Transverse colon (tissue), 4 donors: ENCODE results near the gene NUP37.

Experiments
- CTCF ChIP-seq, 5 experiments: fragments of 200-600 bp in 3 of 5; fragments of 450-650 bp in 2 of 5; sonication (generic) in 3 of 5; IDR thresholded peaks; 1 replicate in 2 of 5; 2 replicates in 3 of 5; pipeline ENCODE4 v1.5.1; 2016 to 2017; ENCODE audit warnings: antibody characterized with exemption in 5 of 5, inconsistent platforms in 3 of 5, mild to moderate bottlenecking in 2 of 5, moderate library complexity in 1 of 5
- EP300 ChIP-seq: sonication (generic); formaldehyde crosslinking; IDR thresholded peaks from one replicate; pipeline ENCODE4 v1.6.1; 2017; ENCODE audit warnings: antibody characterized with exemption, low read depth
- POLR2A ChIP-seq: fragments of 450-650 bp; IDR thresholded peaks from one replicate; pipeline ENCODE4 v1.6.1; 2016; ENCODE audit warnings: antibody characterized with exemption, mild to moderate bottlenecking, moderate library complexity
- POLR2AphosphoS5 ChIP-seq, 3 donors: sonication (generic); formaldehyde crosslinking; IDR thresholded peaks; one replicate each; pipeline ENCODE4 v1.6.1; 2016; ENCODE audit warnings: antibody characterized with exemption in 3 of 3

DNA sequence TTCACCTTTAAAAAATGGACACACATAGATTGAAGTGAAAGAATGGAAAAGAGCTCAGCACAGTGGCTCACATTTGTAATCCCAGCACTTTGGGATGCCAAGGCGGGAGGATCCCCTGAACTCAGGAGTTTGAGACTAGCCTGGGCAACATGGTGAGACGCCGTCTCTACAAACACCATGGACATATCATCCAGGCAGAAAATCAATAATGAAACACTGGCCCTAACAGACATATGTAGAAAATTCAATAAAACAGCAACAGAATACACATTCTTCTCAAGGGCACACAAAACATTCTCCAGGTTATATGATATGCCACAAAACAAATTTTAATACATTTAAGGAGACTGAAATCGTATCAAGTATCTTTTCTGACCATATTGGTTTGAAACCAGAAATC is 65.6 kb downstream of the NUP37 start:
- TF ChIP-seq CTCF (IDR thresholded peaks at IDR 0.05) (no peak), POLR2A (no peak), EP300 (no peak), POLR2AphosphoS5 (IDR thresholded peaks at IDR 0.05) (no peak)
